KMS-11 (cell line): Measurements from ENCODE around the gene XRRA1.

Source experiments
- H2AFZ ChIP-seq: fragments of 200-600 bp; sonication (generic); 2 replicates; pipeline ENCODE4 v1.6.1; 2016; ENCODE audit warnings: antibody characterized with exemption, mixed run types, low read depth
- H3K27ac ChIP-seq: fragments of 200-600 bp; sonication (generic); 2 replicates; pipeline ENCODE4 v1.6.1; 2016; ENCODE audit warnings: mild to moderate bottlenecking, mixed run types
- H3K27me3 ChIP-seq: fragments of 200-600 bp; sonication (generic); 2 replicates; pipeline ENCODE4 v1.6.1; 2017; ENCODE audit warnings: mild to moderate bottlenecking, low read depth, mixed run types, moderate library complexity; ENCODE audit not compliant: insufficient read depth
- H3K36me3 ChIP-seq: fragments of 200-600 bp; sonication (generic); 2 replicates; pipeline ENCODE4 v1.6.1; 2017; ENCODE audit warnings: mild to moderate bottlenecking, mixed run types; ENCODE audit not compliant: insufficient read depth
- H3K4me1 ChIP-seq: fragments of 200-600 bp; sonication (generic); 2 replicates; pipeline ENCODE4 v1.6.1; 2016; ENCODE audit warnings: mild to moderate bottlenecking, low read depth, mixed run types; ENCODE audit not compliant: poor library complexity, severe bottlenecking
- H3K4me2 ChIP-seq: fragments of 200-600 bp; sonication (generic); 2 replicates; pipeline ENCODE4 v1.7.0; 2016; ENCODE audit warnings: mild to moderate bottlenecking, mixed run types
- H3K4me3 ChIP-seq: fragments of 200-600 bp; sonication (generic); IDR thresholded peaks from 2 replicates; pipeline ENCODE4 v1.6.1; 2017; ENCODE audit warnings: low read depth, low read length, mixed read lengths; ENCODE audit not compliant: insufficient read depth
- H3K79me2 ChIP-seq: fragments of 200-600 bp; sonication (generic); 2 replicates; pipeline ENCODE4 v1.6.1; 2016; ENCODE audit warnings: low read depth, mixed run types; ENCODE audit not compliant: insufficient read depth
- H3K9ac ChIP-seq: fragments of 200-600 bp; sonication (generic); 2 replicates; pipeline ENCODE4 v1.6.1; 2016; ENCODE audit warnings: mild to moderate bottlenecking, mixed run types
- H4K20me1 ChIP-seq: fragments of 200-600 bp; sonication (generic); 2 replicates; pipeline ENCODE4 v1.6.1; 2016; ENCODE audit warnings: mild to moderate bottlenecking, mixed run types; ENCODE audit not compliant: insufficient read depth
- CTCF ChIP-seq: fragments of 200-600 bp; sonication (generic); conservative IDR thresholded peaks from 2 replicates; pipeline ENCODE4 v1.6.1; 2017; ENCODE audit warnings: low read depth, mild to moderate bottlenecking, antibody characterized with exemption, low read length, moderate library complexity, mixed read lengths

The XRRA1 gene

DNA sequence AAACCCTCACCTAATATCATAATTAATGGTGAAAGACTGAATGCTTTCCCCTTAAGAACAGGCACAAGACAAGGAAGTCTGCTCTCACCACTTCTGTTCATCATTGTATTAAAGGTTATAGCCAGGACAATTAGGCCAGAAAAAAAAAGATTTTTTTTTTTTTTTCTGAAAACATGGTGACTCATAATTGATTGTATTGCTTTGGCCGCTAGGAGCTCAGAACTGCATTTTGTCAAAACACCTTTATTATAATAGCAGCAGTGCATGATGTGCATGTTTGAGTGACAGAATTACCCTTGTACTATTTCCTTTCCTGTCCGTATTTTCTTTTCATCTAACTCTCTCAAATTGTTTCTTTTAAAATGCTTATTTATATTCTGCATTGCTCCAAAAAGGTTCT, 102.1 kb downstream of the XRRA1 start:
- no peaks in the 10 kb centered on the region for H3K79me2 ChIP-seq
- H3K27me3 ChIP-seq = no peaks in the 10 kb centered on the region
- H4K20me1 ChIP-seq = no peaks in the 10 kb centered on the region
- no peaks in the 10 kb centered on the region for H3K4me1 ChIP-seq
- H3K36me3 ChIP-seq = no peaks in the 10 kb centered on the region
- H3K4me3 ChIP-seq = no peak overlapping the region
- no peak overlapping the region for H2AFZ ChIP-seq
- no peak overlapping the region for H3K9ac ChIP-seq
- no peak for TF ChIP-seq CTCF
- no peak overlapping the region for H3K4me2 ChIP-seq
- no peak overlapping the region for H3K27ac ChIP-seq

DNA sequence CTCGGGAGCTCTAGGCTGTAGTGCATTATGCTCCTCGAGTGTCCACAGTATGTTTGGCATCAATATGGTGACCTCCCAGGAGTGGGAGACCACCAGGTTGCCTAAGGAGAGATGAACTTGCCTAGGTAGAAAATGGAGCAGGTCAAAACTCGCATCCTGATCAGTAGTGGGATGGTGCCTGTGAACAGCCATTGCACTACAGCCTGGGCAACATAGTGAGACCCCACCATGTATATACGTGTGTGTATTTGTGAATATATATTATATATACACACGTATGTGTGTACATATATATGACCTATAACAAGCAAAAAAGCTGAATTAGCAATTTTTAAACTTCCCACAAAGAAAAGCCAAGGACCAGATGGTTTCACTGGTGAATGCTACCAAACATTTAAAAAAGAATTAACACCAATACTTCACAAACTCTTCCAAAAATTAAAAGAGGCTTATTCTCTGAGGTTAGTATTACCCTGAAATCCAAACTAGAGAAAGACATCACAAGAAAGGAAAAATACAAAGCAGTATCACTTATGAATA, 102.8 kb downstream of the XRRA1 start:
- H3K4me3 ChIP-seq = no peak overlapping the region
- H4K20me1 ChIP-seq = no peaks in the 10 kb centered on the region
- no peak overlapping the region for H3K9ac ChIP-seq
- TF ChIP-seq CTCF = no peak
- no peaks in the 10 kb centered on the region for H3K4me1 ChIP-seq
- H3K27ac ChIP-seq = no peak overlapping the region
- no peaks in the 10 kb centered on the region for H3K36me3 ChIP-seq
- no peaks in the 10 kb centered on the region for H3K27me3 ChIP-seq
- H3K79me2 ChIP-seq = no peaks in the 10 kb centered on the region
- no peak overlapping the region for H3K4me2 ChIP-seq
- no peak overlapping the region for H2AFZ ChIP-seq

GRCh38 chr11:74844865-74845264, 104.0 kb downstream of the XRRA1 start:
- no peaks in the 10 kb centered on the region for H3K36me3 ChIP-seq
- no peak overlapping the region for H3K4me3 ChIP-seq
- no peak for TF ChIP-seq CTCF
- no peaks in the 10 kb centered on the region for H3K4me1 ChIP-seq
- no peaks in the 10 kb centered on the region for H3K27me3 ChIP-seq
- no peaks in the 10 kb centered on the region for H3K79me2 ChIP-seq
- no peaks in the 10 kb centered on the region for H4K20me1 ChIP-seq
- H2AFZ ChIP-seq = no peak overlapping the region
- no peak overlapping the region for H3K9ac ChIP-seq
- no peak overlapping the region for H3K4me2 ChIP-seq
- no peak overlapping the region for H3K27ac ChIP-seq

DNA sequence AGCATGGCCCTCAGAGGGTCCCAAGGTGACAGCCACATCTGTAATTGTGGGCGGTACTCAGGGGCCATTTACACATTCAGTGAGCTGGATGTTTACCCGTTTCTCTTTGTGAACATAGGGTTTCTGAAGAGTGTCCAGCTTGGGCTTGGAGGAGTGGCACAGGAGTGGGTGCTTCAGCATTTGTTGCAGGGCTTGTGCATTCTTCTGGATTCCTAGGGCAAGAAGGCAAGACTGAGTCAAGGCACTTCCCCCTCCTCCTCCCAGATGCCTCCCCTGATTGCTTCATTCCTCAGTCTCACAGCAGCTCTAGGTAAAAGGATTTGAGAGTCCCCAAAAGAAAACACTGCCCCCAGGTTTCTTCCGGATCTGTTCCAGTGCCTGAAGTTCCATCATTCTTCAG, 104.8 kb downstream of the XRRA1 start:
- no peak overlapping the region for H3K4me3 ChIP-seq
- TF ChIP-seq CTCF = no peak
- no peak overlapping the region for H3K9ac ChIP-seq
- H3K27ac ChIP-seq = no peak overlapping the region
- H3K4me2 ChIP-seq = no peak overlapping the region
- no peaks in the 10 kb centered on the region for H3K4me1 ChIP-seq
- no peaks in the 10 kb centered on the region for H3K79me2 ChIP-seq
- no peaks in the 10 kb centered on the region for H3K36me3 ChIP-seq
- H3K27me3 ChIP-seq = no peaks in the 10 kb centered on the region
- H4K20me1 ChIP-seq = no peaks in the 10 kb centered on the region
- no peak overlapping the region for H2AFZ ChIP-seq
